HG02588 (cell line): ENCODE data around the gene KIF1A.

Experiments
- ATAC-seq: cut with Tn5 transposase; IDR thresholded peaks from one replicate; pipeline ENCODE4 v1.9.1; 2021; ENCODE audit warnings: mild to moderate bottlenecking, moderate library complexity; ENCODE audit not compliant: unreplicated experiment

The KIF1A gene

DNA sequence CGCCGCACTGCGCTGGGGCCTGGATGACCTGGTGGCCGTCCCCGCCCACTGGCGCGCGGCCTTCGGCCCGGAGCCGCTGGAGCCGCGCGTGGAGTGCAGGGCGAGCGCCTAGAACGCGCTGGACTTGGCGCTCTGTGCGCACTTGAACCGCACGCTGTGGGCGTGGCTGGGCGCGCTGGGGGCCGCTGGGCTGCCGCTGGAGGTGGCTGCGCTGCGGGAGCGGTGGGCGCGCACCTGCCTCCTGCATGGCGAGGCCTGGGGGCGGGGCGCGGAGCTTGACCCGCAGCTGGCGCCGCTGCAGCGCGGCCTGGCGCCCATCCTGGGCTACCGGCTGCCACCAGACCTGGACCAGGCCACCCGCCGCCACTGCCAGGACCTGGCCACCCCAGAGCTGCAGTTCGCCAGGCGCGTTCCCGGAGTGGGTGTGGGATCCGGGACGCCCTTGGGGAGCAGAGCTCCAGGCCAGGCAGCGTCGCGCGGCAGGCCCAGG is 147.3 kb downstream of the KIF1A start:
- ATAC-seq: no peak

DNA sequence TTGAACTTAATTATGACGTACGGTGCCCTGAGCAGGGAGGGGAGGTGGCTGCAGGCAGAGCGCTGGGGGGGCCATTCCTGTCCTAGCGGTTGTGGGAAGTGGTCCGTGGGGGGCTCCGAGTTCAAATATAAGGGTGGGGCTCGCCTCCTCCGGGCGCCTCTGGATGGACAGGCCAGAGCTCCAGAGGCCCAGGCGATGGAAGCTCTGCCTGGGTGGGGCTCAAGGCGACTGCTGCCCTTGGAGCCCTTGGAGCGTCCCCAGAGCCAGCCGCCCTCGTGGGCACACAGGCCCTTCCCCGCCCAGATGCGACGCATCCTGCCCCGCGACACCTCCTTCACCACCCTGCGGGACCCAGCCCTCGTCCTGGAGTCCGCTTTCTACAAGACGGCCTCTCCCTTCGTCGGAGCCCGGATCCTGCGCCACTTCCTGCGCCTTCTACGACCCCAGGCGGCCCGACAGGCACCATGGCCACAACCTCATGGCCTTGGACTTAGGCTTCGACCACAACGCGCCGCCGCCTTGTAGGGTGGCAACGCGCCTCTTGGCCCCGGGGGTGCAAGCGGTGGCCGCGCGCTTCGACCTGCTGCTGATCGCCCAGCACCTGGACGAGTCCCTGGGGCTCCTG is 147.8 kb downstream of the KIF1A start:
- no peak for ATAC-seq

DNA sequence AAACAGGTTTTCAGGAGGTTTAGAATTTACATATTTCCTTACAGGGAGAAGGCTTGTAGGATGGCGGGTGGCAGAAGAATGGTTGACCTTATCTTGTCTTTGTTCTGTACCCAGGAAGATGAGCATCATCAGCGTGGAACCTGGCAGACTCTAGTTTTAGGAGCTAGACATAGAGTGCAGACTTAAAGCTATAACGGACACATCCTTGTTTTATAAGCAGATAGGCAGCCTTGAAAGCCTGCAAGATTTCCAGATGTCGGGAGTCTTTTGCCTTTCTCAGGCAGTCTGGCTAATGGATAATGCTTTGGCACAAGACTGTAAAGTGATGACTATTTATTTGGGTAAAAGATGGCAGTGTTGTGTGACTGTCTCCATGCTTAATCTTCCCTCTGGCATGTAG is 149.1 kb downstream of the KIF1A start:
- no peak for ATAC-seq

DNA sequence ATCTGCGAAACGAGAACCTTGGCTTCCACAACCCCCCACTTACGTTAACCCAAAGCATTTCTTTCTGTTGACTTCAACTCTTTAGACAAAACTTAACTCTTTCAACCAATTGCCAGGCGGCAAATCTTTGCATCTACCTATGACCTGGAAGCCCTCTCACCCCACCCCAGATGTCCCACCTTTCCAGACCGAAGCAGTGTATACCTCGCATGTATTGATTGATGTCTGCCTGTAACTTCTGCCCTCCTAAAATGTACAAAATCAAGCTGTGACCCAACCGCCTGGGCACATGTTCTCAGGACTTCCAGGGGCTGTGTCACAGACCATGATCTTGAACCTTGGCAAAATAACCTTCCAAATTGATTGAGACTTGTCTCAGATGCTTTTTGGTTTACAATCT is 149.6 kb downstream of the KIF1A start:
- ATAC-seq: no peak

DNA sequence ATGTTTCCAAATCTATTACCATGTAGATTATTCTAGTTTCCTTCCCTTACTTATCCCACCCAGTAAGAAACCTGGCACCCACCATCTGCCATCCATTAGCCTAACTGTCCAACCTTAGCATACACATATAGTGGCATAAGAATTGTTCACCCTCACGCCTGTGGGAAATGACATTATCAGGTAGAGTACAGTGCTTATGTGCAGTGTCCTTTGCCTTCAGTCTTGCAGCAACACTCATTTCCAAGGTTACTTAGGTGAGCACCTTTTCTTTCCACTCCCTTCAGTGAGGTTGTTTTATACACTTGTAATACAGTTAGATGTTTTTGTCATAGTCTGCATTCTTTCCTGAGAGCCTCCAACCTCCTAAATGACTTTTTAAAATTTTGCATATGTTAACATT is 155.4 kb downstream of the KIF1A start:
- no peak for ATAC-seq
